PFSK-1 (cell line): Measurements from ENCODE around the gene DENND4B.

Source experiments
- FOXP2 ChIP-seq: optimal IDR thresholded peaks from 2 replicates; pipeline ENCODE3; 2011; ENCODE audit warnings: borderline replicate concordance, control low read depth, inconsistent platforms; ENCODE audit not compliant: insufficient read depth; ENCODE audit errors: extremely low read length, extremely low read depth
- POLR2AphosphoS5 ChIP-seq: IDR thresholded peaks from 2 replicates; pipeline ENCODE4 v1.6.1; 2012; ENCODE audit warnings: low read depth, mild to moderate bottlenecking, control low read depth, low read length, moderate library complexity
- SIN3A ChIP-seq: IDR thresholded peaks from 2 replicates; pipeline ENCODE4 v1.6.1; 2012; ENCODE audit warnings: mild to moderate bottlenecking, low read length, moderate library complexity, borderline replicate concordance; ENCODE audit not compliant: insufficient read depth
- TAF1 ChIP-seq: IDR thresholded peaks from 2 replicates; pipeline ENCODE4 v1.6.1; 2012; ENCODE audit warnings: low read length, control low read depth, borderline replicate concordance; ENCODE audit not compliant: insufficient read depth
- TF ChIP-seq, protein P1 (sequence below), 2 experiments: IDR thresholded peaks; 2 replicates each; pipeline versions ENCODE4 v1.6.1 to v1.8.0; 2011 to 2012; ENCODE audit warnings: low read depth in 2 of 2, low read length in 2 of 2, control low read depth in 1 of 2, inconsistent platforms in 1 of 2, mild to moderate bottlenecking in 1 of 2, moderate library complexity in 1 of 2; ENCODE audit not compliant: insufficient read depth in 1 of 2

DENND4B gene

DNA sequence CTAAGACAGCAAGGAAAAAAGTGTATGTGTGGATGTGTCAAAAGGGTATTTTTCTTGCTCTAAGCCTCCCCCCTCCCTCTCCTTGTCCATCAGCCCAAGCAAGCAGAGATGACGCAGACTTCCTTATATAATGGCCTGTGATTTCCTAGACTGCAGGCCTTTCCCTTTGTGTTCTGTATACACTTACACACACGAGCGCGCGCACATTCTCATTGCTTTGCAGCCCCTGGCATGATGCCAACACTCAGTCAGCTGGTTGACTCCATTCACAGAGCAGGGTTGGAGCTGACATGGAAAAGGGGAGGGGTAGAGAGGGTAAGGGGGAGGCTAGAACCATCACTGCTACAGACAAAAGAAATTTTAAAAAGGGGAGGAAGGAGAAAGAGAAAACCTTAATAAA lies 65.6 kb downstream of the DENND4B start:
- TF ChIP-seq, protein P1, sequence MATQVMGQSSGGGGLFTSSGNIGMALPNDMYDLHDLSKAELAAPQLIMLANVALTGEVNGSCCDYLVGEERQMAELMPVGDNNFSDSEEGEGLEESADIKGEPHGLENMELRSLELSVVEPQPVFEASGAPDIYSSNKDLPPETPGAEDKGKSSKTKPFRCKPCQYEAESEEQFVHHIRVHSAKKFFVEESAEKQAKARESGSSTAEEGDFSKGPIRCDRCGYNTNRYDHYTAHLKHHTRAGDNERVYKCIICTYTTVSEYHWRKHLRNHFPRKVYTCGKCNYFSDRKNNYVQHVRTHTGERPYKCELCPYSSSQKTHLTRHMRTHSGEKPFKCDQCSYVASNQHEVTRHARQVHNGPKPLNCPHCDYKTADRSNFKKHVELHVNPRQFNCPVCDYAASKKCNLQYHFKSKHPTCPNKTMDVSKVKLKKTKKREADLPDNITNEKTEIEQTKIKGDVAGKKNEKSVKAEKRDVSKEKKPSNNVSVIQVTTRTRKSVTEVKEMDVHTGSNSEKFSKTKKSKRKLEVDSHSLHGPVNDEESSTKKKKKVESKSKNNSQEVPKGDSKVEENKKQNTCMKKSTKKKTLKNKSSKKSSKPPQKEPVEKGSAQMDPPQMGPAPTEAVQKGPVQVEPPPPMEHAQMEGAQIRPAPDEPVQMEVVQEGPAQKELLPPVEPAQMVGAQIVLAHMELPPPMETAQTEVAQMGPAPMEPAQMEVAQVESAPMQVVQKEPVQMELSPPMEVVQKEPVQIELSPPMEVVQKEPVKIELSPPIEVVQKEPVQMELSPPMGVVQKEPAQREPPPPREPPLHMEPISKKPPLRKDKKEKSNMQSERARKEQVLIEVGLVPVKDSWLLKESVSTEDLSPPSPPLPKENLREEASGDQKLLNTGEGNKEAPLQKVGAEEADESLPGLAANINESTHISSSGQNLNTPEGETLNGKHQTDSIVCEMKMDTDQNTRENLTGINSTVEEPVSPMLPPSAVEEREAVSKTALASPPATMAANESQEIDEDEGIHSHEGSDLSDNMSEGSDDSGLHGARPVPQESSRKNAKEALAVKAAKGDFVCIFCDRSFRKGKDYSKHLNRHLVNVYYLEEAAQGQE (IDR thresholded peaks at IDR 0.05; ENCODE audit: insufficient read depth in 1 of 2, low read depth in 2 of 2, low read length in 2 of 2) = no peak
- TF ChIP-seq POLR2AphosphoS5 = peak; percentile 64
- peak; percentile 40; the same call in 1 of the 2 replicates for TF ChIP-seq TAF1
- peak; percentile 91 for TF ChIP-seq FOXP2
- peak; percentile 99 for TF ChIP-seq SIN3A

DNA sequence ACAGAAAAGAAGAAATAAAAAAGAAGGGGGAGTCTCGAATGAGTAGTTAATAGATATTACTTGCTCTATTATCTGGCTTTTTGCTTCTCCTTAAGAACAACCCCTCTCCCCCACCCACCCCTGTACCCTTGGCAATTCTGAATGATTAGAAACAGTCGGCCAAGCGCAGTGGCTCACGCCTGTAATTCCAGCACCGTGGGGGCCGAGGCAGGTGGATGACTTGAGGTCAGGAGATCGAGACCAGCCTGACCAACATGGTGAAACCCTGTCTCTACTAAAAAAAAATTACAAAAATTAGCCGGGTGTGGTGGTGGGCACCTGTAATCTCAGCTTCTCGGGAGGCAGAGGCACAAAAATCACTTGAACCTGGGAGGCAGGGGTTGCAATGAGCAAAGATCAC lies 66.5 kb downstream of the DENND4B start:
- TF ChIP-seq, protein P1 (IDR thresholded peaks at IDR 0.05; ENCODE audit: insufficient read depth in 1 of 2, low read depth in 2 of 2, low read length in 2 of 2) = no peak
- TF ChIP-seq POLR2AphosphoS5 (no peak), TAF1 (no peak), SIN3A (no peak), FOXP2 (no peak)
